ENCODE data around the gene PSMC3. TPM values are rescaled to one million over a fixed set of nuclear protein-coding genes. Genes with fewer than 3 reads are reported as not detected.

Gene PSMC3
- total RNA-seq, 1 donor, result 150 TPM

- TF ChIP-seq, protein P1, sequence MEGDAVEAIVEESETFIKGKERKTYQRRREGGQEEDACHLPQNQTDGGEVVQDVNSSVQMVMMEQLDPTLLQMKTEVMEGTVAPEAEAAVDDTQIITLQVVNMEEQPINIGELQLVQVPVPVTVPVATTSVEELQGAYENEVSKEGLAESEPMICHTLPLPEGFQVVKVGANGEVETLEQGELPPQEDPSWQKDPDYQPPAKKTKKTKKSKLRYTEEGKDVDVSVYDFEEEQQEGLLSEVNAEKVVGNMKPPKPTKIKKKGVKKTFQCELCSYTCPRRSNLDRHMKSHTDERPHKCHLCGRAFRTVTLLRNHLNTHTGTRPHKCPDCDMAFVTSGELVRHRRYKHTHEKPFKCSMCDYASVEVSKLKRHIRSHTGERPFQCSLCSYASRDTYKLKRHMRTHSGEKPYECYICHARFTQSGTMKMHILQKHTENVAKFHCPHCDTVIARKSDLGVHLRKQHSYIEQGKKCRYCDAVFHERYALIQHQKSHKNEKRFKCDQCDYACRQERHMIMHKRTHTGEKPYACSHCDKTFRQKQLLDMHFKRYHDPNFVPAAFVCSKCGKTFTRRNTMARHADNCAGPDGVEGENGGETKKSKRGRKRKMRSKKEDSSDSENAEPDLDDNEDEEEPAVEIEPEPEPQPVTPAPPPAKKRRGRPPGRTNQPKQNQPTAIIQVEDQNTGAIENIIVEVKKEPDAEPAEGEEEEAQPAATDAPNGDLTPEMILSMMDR (IDR thresholded peaks at IDR 0.05; ENCODE audit: insufficient read depth, low read depth, low read length), result no peak
- DNase-seq (ENCODE audit: low read depth), result no peak
- H3K4me3 ChIP-seq (ENCODE audit: low read depth, low read length), result no peak overlapping the region
Measured at GRCh38 chr11:47403135-47403534, 23.1 kb downstream of the PSMC3 start.

- no peak for DNase-seq (ENCODE audit: low read depth)
- H3K4me3 ChIP-seq (ENCODE audit: low read depth, low read length), result no peak overlapping the region
- TF ChIP-seq, protein P1 (IDR thresholded peaks at IDR 0.05; ENCODE audit: insufficient read depth, low read depth, low read length), result no peak
Measured at GRCh38 chr11:47400768-47401279, 25.4 kb downstream of the PSMC3 start.

GRCh38 chr11:47399860-47400767 is 26.1 kb downstream of the PSMC3 start:
- DNase-seq (ENCODE audit: low read depth), result no peak
- peak overlapping the region; percentile 56 for H3K4me3 ChIP-seq (ENCODE audit: low read depth, low read length)
- TF ChIP-seq, protein P1 (IDR thresholded peaks at IDR 0.05; ENCODE audit: insufficient read depth, low read depth, low read length), result no peak

DNA sequence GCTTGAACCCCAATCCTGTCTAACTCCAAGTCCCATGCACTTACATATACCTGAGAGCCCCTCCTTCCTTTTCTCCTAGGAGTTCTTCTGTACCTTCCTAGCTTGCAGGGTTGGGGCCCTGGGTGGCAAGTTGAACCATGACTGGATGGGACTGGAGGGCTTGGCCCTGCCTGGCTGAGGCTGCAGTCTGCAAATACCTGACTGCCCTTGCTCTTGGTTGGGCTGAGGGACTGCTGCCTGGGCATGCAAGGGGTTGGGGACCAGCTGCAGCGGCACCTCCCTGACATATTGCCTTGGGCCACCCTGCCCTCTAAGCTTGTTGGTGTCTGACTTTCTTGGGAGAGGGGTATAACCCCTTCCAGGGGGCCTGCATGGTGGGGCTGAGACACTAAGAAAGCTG is 27.7 kb downstream of the PSMC3 start:
- no peak for DNase-seq (ENCODE audit: low read depth)
- no peak overlapping the region for H3K4me3 ChIP-seq (ENCODE audit: low read depth, low read length)
- TF ChIP-seq, protein P1 (IDR thresholded peaks at IDR 0.05; ENCODE audit: insufficient read depth, low read depth, low read length), result no peak

- no peak overlapping the region for H3K4me3 ChIP-seq (ENCODE audit: low read depth, low read length)
- DNase-seq (ENCODE audit: low read depth), result no peak
- TF ChIP-seq, protein P1 (IDR thresholded peaks at IDR 0.05; ENCODE audit: insufficient read depth, low read depth, low read length), result no peak
Measured at GRCh38 chr11:47398011-47398410, 28.2 kb downstream of the PSMC3 start.

GRCh38 chr11:47396049-47396320 is 30.3 kb downstream of the PSMC3 start:
- TF ChIP-seq, protein P1 (IDR thresholded peaks at IDR 0.05; ENCODE audit: insufficient read depth, low read depth, low read length), result no peak
- no peak overlapping the region for H3K4me3 ChIP-seq (ENCODE audit: low read depth, low read length)
- no peak for DNase-seq (ENCODE audit: low read depth)

All from fibroblast of villous mesenchyme (primary cell).